Right cardiac atrium (tissue), 5 donors: ENCODE data around the gene CTSD. TPM values are rescaled to one million over a fixed set of nuclear protein-coding genes. Genes with fewer than 3 reads are reported as not detected.
A peak's percentile ranks its signal among the peaks of the same experiment; 100 is the strongest.

ENCODE experiments used
- ATAC-seq, 2 donors: fragments of 200-7000 bp; cut with Tn5 transposase; one replicate each; pipeline versions ENCODE4 v1.8.0 to v1.9.1; 2020; ENCODE audit warnings: moderate library complexity in 2 of 2, mild to moderate bottlenecking in 1 of 2
- DNase-seq, 3 donors: peaks; one replicate each; pipeline ENCODE4 v3.0.0-alpha.2; 2020
- H3K27ac ChIP-seq: one replicate; pipeline ENCODE4 v1.5.1; 2013; ENCODE audit warnings: mild to moderate bottlenecking, low read length, control low read depth, moderate library complexity
- H3K27me3 ChIP-seq: one replicate; pipeline ENCODE4 v1.6.1; 2013; ENCODE audit not compliant: control insufficient read depth, insufficient read depth
- H3K4me1 ChIP-seq: one replicate; pipeline ENCODE4 v1.6.1; 2013; ENCODE audit warnings: low read length; ENCODE audit not compliant: control insufficient read depth, insufficient read depth
- H3K4me3 ChIP-seq: one replicate; pipeline ENCODE4 v1.5.1; 2013; ENCODE audit warnings: low read length, control low read depth
- H3K9me3 ChIP-seq: one replicate; pipeline ENCODE4 v1.6.1; 2013; ENCODE audit warnings: low read length; ENCODE audit not compliant: control insufficient read depth
- WGBS: extraction: QIAGEN DNeasy Blood & Tissue Kit; methylation state at CpG from one replicate; pipeline ENCODE4 v1.1.7; 2013; 5-methylcytosine and 5-hydroxymethylcytosine counted together
- intact Hi-C, 4 donors: fragments of 100-400 bp; cut with DNase I; formaldehyde crosslinking; loops; one replicate each; pipeline versions ENCODE4 v1.11.0 to v1.14.0; 2022 to 2023
- polyA plus RNA-seq: library from polyadenylated mRNA; stranded (reverse); fragments of 200-250 nt; gene quantifications from one replicate; pipeline ENCODE4 v1.2.3, GENCODE V29; 2013
- total RNA-seq, 4 donors: library from RNA; stranded (reverse); fragmentation: NEBNext Ultra II Directional; extraction: Animal tissue kit (Norgen Biotek cat#: 25700); gene quantifications; one replicate each; pipeline ENCODE4 v1.2.1, GENCODE V29; 2021
- donor health status: healthy with polysubstance abuse.
- donor health status: DM: no; HTN: yes; CAD: no.
- donor health status: DM: no; HTN: no; CAD: no.
- donor health status: DM: no; HTN: yes; CAD: no; lungs with severe emphysema.
- donor health status: DM: yes; HTN: yes; CAD: no.

CTSD gene
- total and polyA plus RNA-seq, 5 donors = 674 to 748 (median 703) TPM

DNA sequence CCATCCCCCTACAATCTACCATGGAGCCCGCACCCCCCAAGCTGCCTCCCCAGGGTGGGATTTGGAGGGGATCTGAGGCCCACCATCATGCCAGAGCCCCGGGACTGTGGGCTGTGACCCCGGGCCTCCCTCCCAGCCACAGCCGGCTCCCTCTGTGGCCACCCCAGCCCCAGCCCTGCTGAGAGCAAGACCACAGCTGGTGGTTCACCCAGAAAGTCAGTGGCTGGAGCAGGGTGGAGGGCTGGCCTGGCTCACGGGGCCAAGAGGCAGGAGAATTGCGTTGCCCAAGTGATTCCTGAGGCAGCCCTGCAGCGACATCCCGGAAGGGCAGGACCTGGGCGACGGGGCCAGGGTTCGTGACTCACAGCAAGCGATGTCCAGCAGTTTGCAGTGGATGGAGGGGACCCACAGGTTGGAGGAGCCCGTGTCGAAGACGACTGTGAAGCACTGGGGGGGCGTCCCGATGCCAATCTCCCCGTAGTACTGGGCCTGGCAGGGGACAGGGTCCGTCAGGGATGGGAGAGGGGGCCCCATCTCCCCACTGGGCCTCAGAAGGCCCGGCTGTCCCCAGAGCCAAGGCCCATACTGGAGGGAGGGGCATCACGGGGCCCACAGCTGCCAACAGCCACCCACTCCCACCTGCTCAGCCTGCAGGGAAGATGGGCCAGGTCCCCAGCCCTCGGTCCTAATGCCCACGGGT is 4.4 kb downstream of the CTSD start:
- 89% methylated on average over 23 of the region's 23 CpGs for WGBS

DNA sequence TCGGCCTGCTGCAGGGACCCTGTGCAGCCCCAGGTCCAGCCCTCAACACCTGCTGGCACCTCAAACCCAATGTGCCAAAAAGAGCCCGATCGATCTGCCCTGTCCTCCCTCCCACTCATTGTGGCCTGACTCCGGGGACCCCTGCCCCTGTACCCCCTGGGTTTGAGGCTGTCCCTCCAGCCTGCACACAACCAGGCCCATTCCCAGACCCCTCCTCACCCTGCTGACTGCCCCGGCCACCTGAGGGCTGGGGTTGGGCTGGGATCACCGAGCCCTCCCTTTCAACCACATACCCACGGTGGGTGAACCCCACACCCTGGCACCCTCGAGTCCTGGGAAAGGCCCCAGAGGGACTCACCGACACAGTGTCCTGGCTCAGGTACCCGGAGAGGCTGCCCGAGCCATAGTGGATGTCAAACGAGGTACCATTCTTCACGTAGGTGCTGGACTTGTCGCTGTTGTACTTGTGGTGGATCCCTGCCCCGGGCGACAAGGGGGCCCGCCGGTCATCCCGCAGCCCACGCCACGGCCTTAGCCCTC is 5.0 kb downstream of the CTSD start:
- Histone ChIP-seq H3K27ac (no peak overlapping the region), H3K27me3 (no peaks in the 10 kb centered on the region), H3K4me3 (no peak overlapping the region), H3K4me1 (peaks cover 20% of the 10 kb centered on the region), H3K9me3 (no peaks in the 10 kb centered on the region)
- ATAC-seq (no peak), DNase-seq (peak in 2 of 3 donors; percentile 30 to 49)
- intact Hi-C loops = no loop called here
- 91% methylated on average over 21 of the region's 21 CpGs for WGBS

More for the DNA sequence above, 4.4 kb downstream of the CTSD start:
- Histone ChIP-seq H3K4me1 (peaks cover 20% of the 10 kb centered on the region), H3K4me3 (no peak overlapping the region), H3K27me3 (no peaks in the 10 kb centered on the region), H3K9me3 (no peaks in the 10 kb centered on the region), H3K27ac (peak overlapping the region; percentile 85)
- intact Hi-C loops = no loop called here
- peak in 2 of 3 donors; percentile 51 to 62 for DNase-seq
- no peak for ATAC-seq

GRCh38 chr11:1757861-1758610 is 5.7 kb downstream of the CTSD start:
- intact Hi-C loops = no loop called here
- peaks cover 20% of the 10 kb centered on the region for H3K4me1 ChIP-seq
- H3K4me3 ChIP-seq = no peak overlapping the region
- H3K27me3 ChIP-seq = no peaks in the 10 kb centered on the region
- DNase-seq = peak in 2 of 3 donors; percentile 66 to 69
- ATAC-seq = no peak
- H3K27ac ChIP-seq = no peak overlapping the region
- WGBS = 71% methylated on average over 17 of the region's 17 CpGs
- no peaks in the 10 kb centered on the region for H3K9me3 ChIP-seq

DNA sequence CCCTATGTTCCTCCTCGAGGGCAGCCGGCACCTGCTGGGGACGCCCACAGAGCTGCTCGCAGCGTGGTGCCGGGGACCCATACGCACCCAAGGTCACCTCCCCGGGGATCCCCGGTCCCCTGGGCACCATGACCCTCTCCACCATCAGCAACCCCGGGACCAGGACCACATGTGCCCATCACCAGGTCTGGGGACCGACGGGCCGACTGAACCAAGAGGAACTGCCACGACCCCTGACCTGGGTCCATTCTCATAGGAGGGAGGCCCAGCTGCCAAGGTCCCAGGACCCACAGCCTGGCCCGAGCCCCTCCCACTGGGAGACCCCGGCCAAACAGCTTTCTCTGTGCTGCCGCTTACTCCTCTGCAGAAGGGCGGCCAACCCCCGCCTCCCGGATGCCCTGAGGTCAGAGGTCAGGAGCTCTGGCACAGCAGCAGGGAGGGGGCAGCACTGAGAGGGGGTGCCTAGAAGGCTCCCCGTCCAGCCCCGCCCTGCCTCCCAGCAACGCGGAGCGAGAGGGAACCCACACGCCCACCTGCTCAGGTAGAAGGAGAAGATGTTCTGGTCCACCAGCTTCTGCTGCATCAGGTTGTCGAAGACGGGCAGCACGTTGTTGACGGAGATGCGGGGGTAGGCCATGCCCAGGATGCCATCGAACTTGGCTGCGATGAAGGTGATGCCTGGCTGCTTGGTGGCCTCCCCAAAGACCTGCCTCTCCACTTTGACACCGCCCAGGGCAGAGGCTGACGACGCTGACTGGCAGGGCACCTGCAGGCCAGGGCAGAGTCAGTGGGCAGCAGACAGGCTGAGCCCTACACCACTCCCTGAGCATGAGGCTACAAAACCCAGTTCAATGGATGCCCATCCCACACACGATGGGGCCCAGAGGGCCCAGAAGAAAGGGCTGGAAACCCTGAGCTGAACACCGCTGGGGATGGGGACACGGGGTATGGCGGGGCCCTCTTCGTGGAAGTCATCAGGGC is 6.6 kb downstream of the CTSD start:
- no peak overlapping the region for H3K4me3 ChIP-seq
- H3K9me3 ChIP-seq = no peaks in the 10 kb centered on the region
- 88% methylated on average over 41 of the region's 41 CpGs for WGBS
- H3K4me1 ChIP-seq = peaks cover 18% of the 10 kb centered on the region
- peak overlapping the region; percentile 48 for H3K27ac ChIP-seq
- intact Hi-C loops = no loop called here
- no peaks in the 10 kb centered on the region for H3K27me3 ChIP-seq
- DNase-seq = peak in 2 of 3 donors; percentile 53 to 55
- ATAC-seq = no peak

DNA sequence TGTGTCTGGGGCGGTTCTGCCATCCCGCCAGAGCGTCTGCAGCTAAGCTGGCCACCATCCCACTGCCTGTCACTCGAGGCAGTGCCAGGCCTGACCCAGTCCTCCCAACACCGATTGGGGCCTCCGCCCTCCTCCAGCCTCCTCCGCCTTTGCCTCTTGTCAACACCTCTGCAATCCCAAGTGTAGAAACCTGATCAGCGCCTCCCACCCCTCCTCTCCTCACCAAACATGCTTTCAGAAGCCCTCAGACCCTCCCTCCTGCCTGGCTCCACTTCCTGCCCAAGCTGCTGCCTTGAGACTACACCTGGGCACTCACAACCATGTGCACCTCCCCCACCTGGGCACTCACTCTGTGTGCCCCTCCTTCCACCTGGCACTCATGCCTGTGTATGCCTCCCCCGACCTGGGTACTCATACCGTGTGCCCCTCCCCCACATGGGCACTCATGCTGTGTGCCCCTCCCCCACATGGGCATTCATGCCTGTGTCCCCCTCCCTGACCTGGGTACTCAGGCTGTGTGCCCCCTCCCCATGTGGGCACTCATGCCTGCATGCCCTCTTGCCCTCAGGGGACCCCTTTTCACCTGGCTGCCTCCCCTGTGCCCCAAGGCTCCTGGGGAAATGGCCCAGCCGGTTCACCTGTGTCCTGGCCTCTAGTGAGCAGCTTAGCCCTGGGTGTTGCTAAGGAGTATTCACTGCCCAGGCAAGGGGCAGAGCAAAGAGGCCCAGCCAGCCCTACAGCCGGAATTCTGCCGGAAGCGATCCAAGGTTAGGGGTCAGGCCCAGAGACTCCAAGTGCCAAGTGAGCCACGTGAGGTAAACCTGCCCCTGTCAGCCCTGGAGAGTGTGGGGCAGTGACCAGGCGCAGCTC is 7.8 kb downstream of the CTSD start:
- peak; percentile 18 to 47 for ATAC-seq
- DNase-seq = peak in 2 of 3 donors; percentile 87
- no peak overlapping the region for H3K4me3 ChIP-seq
- intact Hi-C loops = no loop called here
- no peaks in the 10 kb centered on the region for H3K27me3 ChIP-seq
- H3K9me3 ChIP-seq = no peaks in the 10 kb centered on the region
- 63% methylated on average over 16 of the region's 16 CpGs for WGBS
- peak overlapping the region; percentile 48 for H3K27ac ChIP-seq
- peaks cover 12% of the 10 kb centered on the region for H3K4me1 ChIP-seq

- WGBS = 66% methylated on average over 9 of the region's 9 CpGs
- Histone ChIP-seq H3K9me3 (no peaks in the 10 kb centered on the region), H3K4me1 (peaks cover 11% of the 10 kb centered on the region), H3K4me3 (no peak overlapping the region), H3K27me3 (no peaks in the 10 kb centered on the region), H3K27ac (no peak overlapping the region)
- DNase-seq (no peak), ATAC-seq (no peak)
- intact Hi-C loops = no loop called here
These were observed 8.4 kb downstream of the CTSD start for GRCh38 chr11:1755344-1755691.

DNA sequence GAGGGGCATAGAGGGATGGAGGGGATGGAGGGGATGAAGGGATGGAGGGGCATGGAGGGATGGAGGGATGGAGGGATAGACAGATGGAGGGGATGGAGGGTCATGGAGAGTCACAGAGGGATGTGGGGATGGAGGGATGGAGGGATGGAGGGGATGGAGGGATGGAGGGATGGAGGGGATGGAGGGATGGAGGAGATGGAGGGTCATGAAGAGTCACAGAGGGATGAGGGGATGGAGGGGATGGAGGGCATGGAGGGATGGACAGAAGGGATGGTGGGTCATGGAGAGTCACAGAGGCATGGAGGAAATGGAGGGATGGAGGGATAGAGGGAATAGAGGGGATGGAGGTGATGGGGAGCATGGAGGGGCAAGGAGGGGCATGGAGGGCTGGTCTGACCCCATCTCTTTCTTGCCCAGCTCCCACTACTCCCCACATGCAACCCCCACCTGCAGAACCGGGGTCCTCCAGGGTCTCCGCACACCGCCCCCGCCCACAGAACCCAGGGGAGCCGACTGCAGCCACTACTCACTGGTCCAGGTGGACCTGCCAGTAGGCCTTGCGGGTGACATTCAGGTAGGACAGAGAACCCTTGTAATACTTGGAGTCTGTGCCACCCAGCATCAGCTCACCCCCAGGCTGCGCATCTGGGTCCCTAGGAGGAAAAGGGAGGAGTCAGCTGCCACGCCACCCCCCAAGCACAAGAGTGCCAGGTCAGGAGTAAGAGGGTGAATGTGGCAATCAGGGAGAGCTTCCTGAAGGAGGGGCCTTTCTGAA is 9.2 kb downstream of the CTSD start:
- ATAC-seq = no peak
- peaks cover 10% of the 10 kb centered on the region for H3K4me1 ChIP-seq
- intact Hi-C loops = no loop called here

DNA sequence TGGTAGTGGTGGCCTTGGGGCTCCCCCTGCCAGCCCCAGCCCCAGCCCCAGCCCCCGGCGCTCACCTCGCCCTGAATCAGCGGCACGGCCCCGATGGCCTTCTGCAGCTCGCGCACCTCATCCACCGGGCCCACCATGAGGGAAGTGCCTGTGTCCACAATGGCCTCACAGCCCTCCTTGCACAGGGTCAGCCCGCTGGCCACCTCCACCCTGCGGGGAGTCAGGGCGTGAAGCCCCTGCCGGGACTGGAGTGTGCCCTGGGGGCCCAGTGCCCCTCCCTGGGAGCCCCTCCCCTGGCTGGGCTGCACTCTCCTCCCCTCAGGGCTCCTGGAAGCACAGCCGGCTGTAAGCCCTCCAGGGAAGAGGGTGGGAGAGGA is 9.8 kb downstream of the CTSD start:
- Histone ChIP-seq H3K9me3 (no peaks in the 10 kb centered on the region), H3K27ac (no peak overlapping the region), H3K27me3 (no peaks in the 10 kb centered on the region), H3K4me1 (peaks cover 9% of the 10 kb centered on the region), H3K4me3 (no peak overlapping the region)
- intact Hi-C loops = no loop called here
- WGBS = 89% methylated on average over 14 of the region's 14 CpGs
- DNase-seq (peak in 1 of 3 donors; percentile 41), ATAC-seq (no peak)

More for the DNA sequence above, 9.2 kb downstream of the CTSD start:
- Histone ChIP-seq H3K9me3 (no peaks in the 10 kb centered on the region), H3K27ac (no peak overlapping the region), H3K4me3 (no peak overlapping the region), H3K27me3 (no peaks in the 10 kb centered on the region)
- peak in 1 of 3 donors; percentile 44 for DNase-seq
- 89% methylated on average over 8 of the region's 8 CpGs for WGBS

- 92% methylated on average over 38 of the region's 38 CpGs for WGBS
- H3K27me3 ChIP-seq = no peaks in the 10 kb centered on the region
- no peak overlapping the region for H3K27ac ChIP-seq
- no peak for ATAC-seq
- no peak overlapping the region for H3K4me3 ChIP-seq
- H3K9me3 ChIP-seq = no peaks in the 10 kb centered on the region
- H3K4me1 ChIP-seq = peaks cover 9% of the 10 kb centered on the region
- peak in 2 of 3 donors; percentile 53 to 61 for DNase-seq
- intact Hi-C loops = no loop called here
These were observed 10.3 kb downstream of the CTSD start for GRCh38 chr11:1753229-1753928.
